HEK293 (cell line): ENCODE results near the gene TPGS1.

ENCODE experiments used
- CTCF ChIA-PET: fragments of 350-600 bp; formaldehyde crosslinking; extraction: SDS; loops from one replicate; lab custom pipeline; 2021; ENCODE audit warnings: antibody characterized with exemption; lab: Yijun Ruan, JAX
- POLR2A ChIA-PET: fragments of 300-600 bp; formaldehyde crosslinking; extraction: SDS; loops from one replicate; lab custom pipeline; 2020; ENCODE audit warnings: antibody characterized with exemption, inconsistent platforms; lab: Yijun Ruan, JAX
- H3K27ac ChIP-seq: fragments of 200-500 bp; sonication (Bioruptor generic); 2 replicates; pipeline ENCODE4 v1.5.1; 2014; ENCODE audit warnings: low read depth, low read length, control low read depth, inconsistent platforms; ENCODE audit errors: extremely low read depth
- H3K36me3 ChIP-seq, 2 experiments: fragments of 200-500 bp in 1 of 2; sonication (Bioruptor generic) in 1 of 2; 1 replicate in 1 of 2; 2 replicates in 1 of 2; pipeline ENCODE4 v1.5.1; 2014 to 2017; ENCODE audit warnings: inconsistent platforms in 2 of 2, low read length in 2 of 2; ENCODE audit not compliant: control insufficient read depth in 2 of 2, insufficient read depth in 1 of 2
- H3K4me1 ChIP-seq: fragments of 200-500 bp; sonication (Bioruptor generic); 2 replicates; pipeline ENCODE4 v1.5.1; 2014; ENCODE audit warnings: mild to moderate bottlenecking, low read length, inconsistent platforms; ENCODE audit not compliant: control insufficient read depth, insufficient read depth
- H3K4me3 ChIP-seq: 2 replicates; pipeline ENCODE4 v1.5.1; 2011; ENCODE audit warnings: low read depth, mild to moderate bottlenecking, control low read depth, low read length, moderate library complexity
- H3K9me3 ChIP-seq: fragments of 200-500 bp; sonication (Bioruptor generic); 2 replicates; pipeline ENCODE4 v1.5.1; 2014; ENCODE audit warnings: low read depth, low read length, inconsistent platforms; ENCODE audit not compliant: control insufficient read depth, insufficient read depth
- MEIS1 ChIP-seq: sonication (generic); formaldehyde crosslinking; IDR thresholded peaks from 2 replicates; pipeline ENCODE4 v1.8.1; 2022; ENCODE audit warnings: missing genetic modification reagents, mild to moderate bottlenecking, borderline replicate concordance
- SCRT1 ChIP-seq: fragments of 450-650 bp; formaldehyde crosslinking; IDR thresholded peaks from 2 replicates; pipeline ENCODE4 v1.5.1; 2016; ENCODE audit warnings: missing biosample characterization, missing genetic modification characterization, borderline replicate concordance
- ZBTB7A ChIP-seq: fragments of 450-650 bp; formaldehyde crosslinking; IDR thresholded peaks from 2 replicates; pipeline ENCODE4 v1.5.1; 2016; ENCODE audit warnings: low read depth, missing biosample characterization, missing genetic modification characterization
- ZNF114 ChIP-seq: fragments of 450-650 bp; formaldehyde crosslinking; IDR thresholded peaks from 2 replicates; pipeline ENCODE4 v1.5.0; 2017; ENCODE audit warnings: missing biosample characterization, missing genetic modification characterization
- ZNF140 ChIP-seq: fragments of 450-650 bp; formaldehyde crosslinking; IDR thresholded peaks from 2 replicates; pipeline ENCODE4 v1.5.1; 2016; ENCODE audit warnings: missing biosample characterization, missing genetic modification characterization
- ZNF544 ChIP-seq: fragments of 450-650 bp; formaldehyde crosslinking; IDR thresholded peaks from 2 replicates; pipeline ENCODE4 v1.5.0; 2017; ENCODE audit warnings: missing biosample characterization, missing genetic modification characterization
- ZNF626 ChIP-seq: fragments of 450-650 bp; sonication (Bioruptor Pico); formaldehyde crosslinking; IDR thresholded peaks from 2 replicates; pipeline ENCODE4 v1.5.1; 2018; ENCODE audit warnings: missing biosample characterization, missing genetic modification characterization, inconsistent platforms
- ZNF664 ChIP-seq: fragments of 450-650 bp; formaldehyde crosslinking; IDR thresholded peaks from 2 replicates; pipeline ENCODE4 v1.5.1; 2016; ENCODE audit warnings: missing biosample characterization, missing genetic modification characterization
- ZNF792 ChIP-seq: fragments of 450-650 bp; formaldehyde crosslinking; IDR thresholded peaks from 2 replicates; pipeline ENCODE4 v1.5.1; 2016; ENCODE audit warnings: missing biosample characterization, missing genetic modification characterization
- TF ChIP-seq, protein P1 (sequence below): fragments of 450-650 bp; formaldehyde crosslinking; IDR thresholded peaks from 2 replicates; pipeline ENCODE4 v1.5.1; 2016; ENCODE audit warnings: missing biosample characterization, missing genetic modification characterization
- TF ChIP-seq, protein P2 (sequence below): fragments of 450-650 bp; formaldehyde crosslinking; IDR thresholded peaks from 2 replicates; pipeline ENCODE4 v1.5.1; 2016; ENCODE audit warnings: missing biosample characterization, missing genetic modification characterization
- TF ChIP-seq, protein P3 (sequence below): fragments of 450-650 bp; formaldehyde crosslinking; IDR thresholded peaks from 2 replicates; pipeline ENCODE4 v1.5.1; 2016; ENCODE audit warnings: missing biosample characterization, missing genetic modification characterization, borderline replicate concordance
- TF ChIP-seq, protein P4 (sequence below): fragments of 450-650 bp; formaldehyde crosslinking; IDR thresholded peaks from 2 replicates; pipeline ENCODE4 v1.5.1; 2016; ENCODE audit warnings: missing biosample characterization, missing genetic modification characterization
- TF ChIP-seq, protein P5 (sequence below): fragments of 450-650 bp; formaldehyde crosslinking; IDR thresholded peaks from 2 replicates; pipeline ENCODE4 v1.5.1; 2016; ENCODE audit warnings: missing biosample characterization, missing genetic modification characterization

Gene TPGS1

DNA sequence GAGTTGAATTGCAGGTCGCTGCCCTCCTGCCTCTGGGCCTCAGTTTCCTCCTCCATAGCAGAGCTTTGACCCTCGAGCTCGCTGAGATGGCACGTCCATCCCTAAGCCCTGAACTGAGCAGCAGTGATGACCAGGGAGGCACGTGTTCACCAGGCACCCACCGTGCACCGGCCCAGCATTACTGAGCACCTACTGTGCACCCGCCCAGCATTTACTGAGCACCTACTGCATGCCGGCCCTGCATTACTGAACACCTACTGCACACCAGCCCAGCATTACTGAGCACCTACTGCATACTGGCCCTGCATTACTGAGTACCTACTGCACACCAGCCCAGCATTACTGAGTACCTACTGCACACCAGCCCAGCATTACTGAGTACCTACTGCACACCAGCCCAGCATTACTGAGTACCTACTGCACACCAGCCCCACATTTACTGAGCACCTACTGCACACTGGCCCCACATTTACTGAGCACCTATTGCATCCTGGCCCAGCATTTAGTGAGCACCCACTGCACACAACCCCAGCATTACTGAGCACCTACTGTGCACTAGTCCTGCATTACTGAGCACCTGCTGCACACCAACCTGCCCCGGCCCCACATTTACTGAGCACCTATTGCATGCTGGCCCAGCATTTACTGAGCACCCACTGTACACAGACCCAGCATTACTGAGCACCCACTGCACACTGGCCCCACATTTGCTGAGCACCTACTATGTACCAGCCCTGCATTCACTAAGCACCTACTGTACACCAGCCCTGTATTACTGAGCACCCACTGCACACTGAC is 6.3 kb downstream of the TPGS1 start:
- ChIA-PET POLR2A (no interaction called here), CTCF (no interaction called here)
- no peaks in the 10 kb centered on the region for H3K9me3 ChIP-seq
- no peak overlapping the region for H3K4me3 ChIP-seq
- TF ChIP-seq, protein P1, sequence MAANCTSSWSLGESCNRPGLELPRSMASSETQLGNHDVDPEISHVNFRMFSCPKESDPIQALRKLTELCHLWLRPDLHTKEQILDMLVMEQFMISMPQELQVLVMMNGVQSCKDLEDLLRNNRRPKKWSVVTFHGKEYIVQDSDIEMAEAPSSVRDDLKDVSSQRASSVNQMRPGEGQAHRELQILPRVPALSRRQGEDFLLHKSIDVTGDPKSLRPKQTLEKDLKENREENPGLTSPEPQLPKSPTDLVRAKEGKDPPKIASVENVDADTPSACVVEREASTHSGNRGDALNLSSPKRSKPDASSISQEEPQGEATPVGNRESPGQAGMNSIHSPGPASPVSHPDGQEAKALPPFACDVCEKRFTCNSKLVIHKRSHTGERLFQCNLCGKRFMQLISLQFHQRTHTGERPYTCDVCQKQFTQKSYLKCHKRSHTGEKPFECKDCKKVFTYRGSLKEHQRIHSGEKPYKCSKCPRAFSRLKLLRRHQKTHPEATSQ (tag by site-specific recombination), result no peak
- TF ChIP-seq, protein P2, sequence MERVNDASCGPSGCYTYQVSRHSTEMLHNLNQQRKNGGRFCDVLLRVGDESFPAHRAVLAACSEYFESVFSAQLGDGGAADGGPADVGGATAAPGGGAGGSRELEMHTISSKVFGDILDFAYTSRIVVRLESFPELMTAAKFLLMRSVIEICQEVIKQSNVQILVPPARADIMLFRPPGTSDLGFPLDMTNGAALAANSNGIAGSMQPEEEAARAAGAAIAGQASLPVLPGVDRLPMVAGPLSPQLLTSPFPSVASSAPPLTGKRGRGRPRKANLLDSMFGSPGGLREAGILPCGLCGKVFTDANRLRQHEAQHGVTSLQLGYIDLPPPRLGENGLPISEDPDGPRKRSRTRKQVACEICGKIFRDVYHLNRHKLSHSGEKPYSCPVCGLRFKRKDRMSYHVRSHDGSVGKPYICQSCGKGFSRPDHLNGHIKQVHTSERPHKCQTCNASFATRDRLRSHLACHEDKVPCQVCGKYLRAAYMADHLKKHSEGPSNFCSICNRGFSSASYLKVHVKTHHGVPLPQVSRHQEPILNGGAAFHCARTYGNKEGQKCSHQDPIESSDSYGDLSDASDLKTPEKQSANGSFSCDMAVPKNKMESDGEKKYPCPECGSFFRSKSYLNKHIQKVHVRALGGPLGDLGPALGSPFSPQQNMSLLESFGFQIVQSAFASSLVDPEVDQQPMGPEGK, result no peak
- TF ChIP-seq ZNF544 (tag by site-specific recombination) (no peak), ZNF792 (peak; percentile 98)
- H3K36me3 ChIP-seq, result peaks cover 0 to 11% of the 10 kb centered on the region in 2 experiments; a peak in 1 of 3 replicates
- no peak overlapping the region for H3K27ac ChIP-seq
- H3K4me1 ChIP-seq, result peaks cover 4% of the 10 kb centered on the region; the same call in 1 of the 2 replicates

DNA sequence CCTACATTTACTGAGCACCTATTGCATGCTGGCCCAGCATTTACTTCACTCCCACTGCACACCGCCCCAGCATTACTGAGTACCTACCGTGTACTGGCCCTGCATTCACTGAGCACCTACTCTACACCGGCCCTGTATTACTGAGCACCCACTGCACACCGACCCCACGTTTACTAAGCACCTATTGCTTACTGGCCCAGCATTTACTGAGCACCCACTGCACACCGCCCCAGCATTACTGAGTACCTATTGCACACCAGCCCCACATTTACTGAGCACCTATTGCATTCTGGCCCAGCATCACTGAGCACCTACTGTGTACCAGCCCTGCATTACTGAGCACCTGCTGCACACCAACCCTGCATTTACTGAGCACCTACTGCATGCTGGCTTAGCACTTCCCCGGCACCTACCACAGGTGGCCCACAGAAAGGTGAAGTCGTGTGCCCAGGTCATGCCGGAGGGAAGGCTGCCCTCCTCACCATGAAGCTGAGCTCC is 6.9 kb downstream of the TPGS1 start:
- Histone ChIP-seq H3K4me1 (0 out of 2 replicates have a peak, but pooled peaks cover 2% of the 10 kb centered on the region), H3K27ac (no peak overlapping the region), H3K9me3 (no peaks in the 10 kb centered on the region), H3K4me3 (no peak overlapping the region), H3K36me3 (peaks cover 0 to 11% of the 10 kb centered on the region in 2 experiments; a peak in 1 of 3 replicates)
- ChIA-PET CTCF (interaction anchor here (1.5 kb wide), 1 partner anchor 8 kb away, joined by 5 read pairs; no protein-coding TSS in a partner anchor), POLR2A (no interaction called here)
- TF ChIP-seq ZNF792 (peak; percentile 75; the same call in 1 of the 2 replicates), ZNF626 (no peak), MEIS1 (CRISPR knock-in tag) (no peak), ZNF664 (tag by site-specific recombination) (0 out of 2 replicates have a peak, but pooled peaks have one; percentile 10), SCRT1 (no peak), ZNF140 (tag by site-specific recombination) (no peak), ZBTB7A (no peak), ZNF114 (tag by site-specific recombination) (no peak)
- TF ChIP-seq, protein P3, sequence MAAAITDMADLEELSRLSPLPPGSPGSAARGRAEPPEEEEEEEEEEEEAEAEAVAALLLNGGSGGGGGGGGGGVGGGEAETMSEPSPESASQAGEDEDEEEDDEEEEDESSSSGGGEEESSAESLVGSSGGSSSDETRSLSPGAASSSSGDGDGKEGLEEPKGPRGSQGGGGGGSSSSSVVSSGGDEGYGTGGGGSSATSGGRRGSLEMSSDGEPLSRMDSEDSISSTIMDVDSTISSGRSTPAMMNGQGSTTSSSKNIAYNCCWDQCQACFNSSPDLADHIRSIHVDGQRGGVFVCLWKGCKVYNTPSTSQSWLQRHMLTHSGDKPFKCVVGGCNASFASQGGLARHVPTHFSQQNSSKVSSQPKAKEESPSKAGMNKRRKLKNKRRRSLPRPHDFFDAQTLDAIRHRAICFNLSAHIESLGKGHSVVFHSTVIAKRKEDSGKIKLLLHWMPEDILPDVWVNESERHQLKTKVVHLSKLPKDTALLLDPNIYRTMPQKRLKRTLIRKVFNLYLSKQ (tag by site-specific recombination), result no peak
- TF ChIP-seq, protein P4, sequence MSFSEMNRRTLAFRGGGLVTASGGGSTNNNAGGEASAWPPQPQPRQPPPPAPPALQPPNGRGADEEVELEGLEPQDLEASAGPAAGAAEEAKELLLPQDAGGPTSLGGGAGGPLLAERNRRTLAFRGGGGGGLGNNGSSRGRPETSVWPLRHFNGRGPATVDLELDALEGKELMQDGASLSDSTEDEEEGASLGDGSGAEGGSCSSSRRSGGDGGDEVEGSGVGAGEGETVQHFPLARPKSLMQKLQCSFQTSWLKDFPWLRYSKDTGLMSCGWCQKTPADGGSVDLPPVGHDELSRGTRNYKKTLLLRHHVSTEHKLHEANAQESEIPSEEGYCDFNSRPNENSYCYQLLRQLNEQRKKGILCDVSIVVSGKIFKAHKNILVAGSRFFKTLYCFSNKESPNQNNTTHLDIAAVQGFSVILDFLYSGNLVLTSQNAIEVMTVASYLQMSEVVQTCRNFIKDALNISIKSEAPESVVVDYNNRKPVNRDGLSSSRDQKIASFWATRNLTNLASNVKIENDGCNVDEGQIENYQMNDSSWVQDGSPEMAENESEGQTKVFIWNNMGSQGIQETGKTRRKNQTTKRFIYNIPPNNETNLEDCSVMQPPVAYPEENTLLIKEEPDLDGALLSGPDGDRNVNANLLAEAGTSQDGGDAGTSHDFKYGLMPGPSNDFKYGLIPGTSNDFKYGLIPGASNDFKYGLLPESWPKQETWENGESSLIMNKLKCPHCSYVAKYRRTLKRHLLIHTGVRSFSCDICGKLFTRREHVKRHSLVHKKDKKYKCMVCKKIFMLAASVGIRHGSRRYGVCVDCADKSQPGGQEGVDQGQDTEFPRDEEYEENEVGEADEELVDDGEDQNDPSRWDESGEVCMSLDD (tag by site-specific recombination), result no peak
- TF ChIP-seq, protein P5, sequence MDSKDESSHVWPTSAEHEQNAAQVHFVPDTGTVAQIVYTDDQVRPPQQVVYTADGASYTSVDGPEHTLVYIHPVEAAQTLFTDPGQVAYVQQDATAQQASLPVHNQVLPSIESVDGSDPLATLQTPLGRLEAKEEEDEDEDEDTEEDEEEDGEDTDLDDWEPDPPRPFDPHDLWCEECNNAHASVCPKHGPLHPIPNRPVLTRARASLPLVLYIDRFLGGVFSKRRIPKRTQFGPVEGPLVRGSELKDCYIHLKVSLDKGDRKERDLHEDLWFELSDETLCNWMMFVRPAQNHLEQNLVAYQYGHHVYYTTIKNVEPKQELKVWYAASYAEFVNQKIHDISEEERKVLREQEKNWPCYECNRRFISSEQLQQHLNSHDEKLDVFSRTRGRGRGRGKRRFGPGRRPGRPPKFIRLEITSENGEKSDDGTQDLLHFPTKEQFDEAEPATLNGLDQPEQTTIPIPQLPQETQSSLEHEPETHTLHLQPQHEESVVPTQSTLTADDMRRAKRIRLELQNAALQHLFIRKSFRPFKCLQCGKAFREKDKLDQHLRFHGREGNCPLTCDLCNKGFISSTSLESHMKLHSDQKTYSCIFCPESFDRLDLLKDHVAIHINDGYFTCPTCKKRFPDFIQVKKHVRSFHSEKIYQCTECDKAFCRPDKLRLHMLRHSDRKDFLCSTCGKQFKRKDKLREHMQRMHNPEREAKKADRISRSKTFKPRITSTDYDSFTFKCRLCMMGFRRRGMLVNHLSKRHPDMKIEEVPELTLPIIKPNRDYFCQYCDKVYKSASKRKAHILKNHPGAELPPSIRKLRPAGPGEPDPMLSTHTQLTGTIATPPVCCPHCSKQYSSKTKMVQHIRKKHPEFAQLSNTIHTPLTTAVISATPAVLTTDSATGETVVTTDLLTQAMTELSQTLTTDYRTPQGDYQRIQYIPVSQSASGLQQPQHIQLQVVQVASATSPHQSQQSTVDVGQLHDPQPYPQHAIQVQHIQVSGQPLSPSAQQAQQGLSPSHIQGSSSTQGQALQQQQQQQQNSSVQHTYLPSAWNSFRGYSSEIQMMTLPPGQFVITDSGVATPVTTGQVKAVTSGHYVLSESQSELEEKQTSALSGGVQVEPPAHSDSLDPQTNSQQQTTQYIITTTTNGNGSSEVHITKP (tag by site-specific recombination), result no peak
